Muscle layer of duodenum (tissue), 2 donors: ENCODE measurements around the gene PLEKHO2.
A peak's percentile ranks its signal among the peaks of the same experiment; 100 is the strongest.

Source experiments
- H3K27ac ChIP-seq: one replicate; pipeline ENCODE4 v1.7.0; 2013; ENCODE audit warnings: mild to moderate bottlenecking, low read length
- H3K27me3 ChIP-seq: one replicate; pipeline ENCODE4 v1.7.0; 2013; ENCODE audit warnings: low read depth, mild to moderate bottlenecking, control low read depth, low read length
- H3K36me3 ChIP-seq, 2 donors: one replicate each; pipeline ENCODE4 v1.7.0; 2013; ENCODE audit warnings: low read length in 2 of 2, control low read depth in 1 of 2, mild to moderate bottlenecking in 1 of 2; ENCODE audit not compliant: insufficient read depth in 2 of 2, control insufficient read depth in 1 of 2
- H3K4me1 ChIP-seq, 2 donors: one replicate each; pipeline ENCODE4 v1.7.0; 2013; ENCODE audit warnings: low read length in 2 of 2, mild to moderate bottlenecking in 2 of 2, control low read depth in 1 of 2, moderate library complexity in 1 of 2; ENCODE audit not compliant: insufficient read depth in 2 of 2, control insufficient read depth in 1 of 2
- H3K4me3 ChIP-seq, 2 donors: one replicate each; pipeline ENCODE4 v1.7.0; 2013; ENCODE audit warnings: low read length in 2 of 2, low read depth in 1 of 2, mild to moderate bottlenecking in 1 of 2
- H3K9me3 ChIP-seq, 2 donors: one replicate each; pipeline ENCODE4 v1.7.0; 2013; ENCODE audit warnings: low read length in 2 of 2, control low read depth in 1 of 2, mild to moderate bottlenecking in 1 of 2; ENCODE audit not compliant: control insufficient read depth in 1 of 2
- donor health status: healthy.

PLEKHO2 gene

DNA sequence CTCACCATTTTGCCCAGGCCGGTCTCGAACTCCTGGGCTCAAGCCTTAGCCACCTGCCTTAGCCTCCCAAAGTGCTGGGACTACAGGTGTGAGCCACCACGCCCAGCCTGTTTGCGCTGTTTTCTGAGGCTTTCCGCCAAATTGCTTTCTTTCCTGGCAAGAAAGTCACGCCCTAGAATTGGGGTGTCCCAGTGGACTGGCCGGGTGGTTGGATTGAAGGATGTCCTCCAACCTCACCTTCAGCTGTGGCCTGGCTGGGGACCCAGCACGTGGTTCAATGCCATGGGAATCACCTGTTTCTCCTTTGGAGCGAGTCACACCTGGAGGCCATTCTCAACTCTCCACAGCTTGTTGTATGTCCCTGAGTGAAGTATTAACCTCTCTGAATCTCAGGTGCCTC, 64.2 kb downstream of the PLEKHO2 start:
- Histone ChIP-seq H3K27me3 (no peaks in the 10 kb centered on the region), H3K9me3 (peaks cover 0 to 2% of the 10 kb centered on the region in 2 donors), H3K4me3 (peak overlapping the region in 1 of 2 donors; percentile 62), H3K27ac (no peak overlapping the region), H3K4me1 (peaks cover 0 to 2% of the 10 kb centered on the region in 2 donors), H3K36me3 (peaks cover 0 to 2% of the 10 kb centered on the region in 2 donors)

DNA sequence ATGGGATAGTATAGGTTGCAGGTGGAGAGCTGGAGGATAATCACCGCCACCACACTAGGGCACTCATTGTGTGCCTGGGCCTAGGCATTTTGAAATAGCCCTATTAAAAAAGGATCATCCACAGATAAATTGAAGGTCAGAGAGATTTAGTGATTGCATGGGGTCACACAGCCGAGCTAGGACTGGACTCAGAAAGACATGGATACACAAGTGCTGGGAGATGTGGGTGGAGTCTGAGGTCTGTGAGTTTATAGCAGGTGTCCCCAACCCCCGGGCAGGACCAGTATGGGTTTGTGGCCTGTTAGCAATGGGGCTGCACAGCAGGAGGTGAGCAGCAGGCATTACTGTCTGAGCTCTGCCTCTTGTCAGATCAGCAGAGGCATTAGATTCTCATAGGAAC, 64.7 kb downstream of the PLEKHO2 start:
- Histone ChIP-seq H3K4me3 (no peak overlapping the region), H3K27ac (no peak overlapping the region), H3K27me3 (no peaks in the 10 kb centered on the region), H3K4me1 (peaks cover 0 to 5% of the 10 kb centered on the region in 2 donors), H3K9me3 (no peaks in the 10 kb centered on the region), H3K36me3 (no peaks in the 10 kb centered on the region)

DNA sequence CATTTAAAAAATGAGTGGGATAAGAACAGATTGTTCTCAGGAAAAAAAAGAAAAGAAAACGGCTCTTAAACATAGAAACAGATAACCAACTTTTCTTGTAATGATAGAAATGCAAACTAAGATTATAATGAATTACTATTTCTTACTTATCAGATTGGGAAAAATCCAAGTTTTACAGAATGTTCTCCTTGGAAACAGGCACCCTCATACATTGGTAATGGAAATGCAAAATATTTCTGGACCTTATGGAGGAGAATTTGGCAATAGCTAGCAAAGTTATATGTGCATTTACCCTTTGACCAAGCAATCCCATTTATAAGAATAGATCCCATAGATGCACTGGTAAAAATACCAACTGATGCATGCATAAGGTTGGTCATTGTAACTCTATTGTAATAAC, 66.3 kb downstream of the PLEKHO2 start:
- Histone ChIP-seq H3K4me3 (no peak overlapping the region), H3K36me3 (no peaks in the 10 kb centered on the region), H3K4me1 (peaks cover 0 to 5% of the 10 kb centered on the region in 2 donors), H3K27ac (no peak overlapping the region), H3K9me3 (no peaks in the 10 kb centered on the region), H3K27me3 (no peaks in the 10 kb centered on the region)

DNA sequence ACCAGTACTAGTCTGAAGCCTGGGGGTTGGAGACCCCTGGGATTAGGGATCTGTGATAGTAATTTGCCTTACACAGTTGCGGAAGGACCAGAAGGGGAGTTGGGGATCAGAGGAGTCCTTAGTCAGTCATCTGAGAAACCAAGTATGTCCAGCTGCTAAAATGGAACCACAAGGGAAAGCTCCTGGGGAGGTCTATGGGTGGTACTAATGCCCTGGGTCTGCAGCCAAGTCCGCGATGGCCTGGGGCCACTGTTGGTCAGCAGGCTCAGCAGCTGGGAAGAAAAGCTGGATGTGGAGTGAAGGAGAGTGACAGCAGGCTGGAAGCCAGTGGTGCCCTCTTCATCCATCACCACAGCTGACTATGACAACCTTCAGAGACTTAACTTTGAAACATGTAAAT, 67.8 kb downstream of the PLEKHO2 start:
- H3K27me3 ChIP-seq, result no peaks in the 10 kb centered on the region
- H3K27ac ChIP-seq, result no peak overlapping the region
- peaks cover 0 to 5% of the 10 kb centered on the region in 2 donors for H3K4me1 ChIP-seq
- no peaks in the 10 kb centered on the region for H3K9me3 ChIP-seq
- H3K4me3 ChIP-seq, result no peak overlapping the region
- no peaks in the 10 kb centered on the region for H3K36me3 ChIP-seq

DNA sequence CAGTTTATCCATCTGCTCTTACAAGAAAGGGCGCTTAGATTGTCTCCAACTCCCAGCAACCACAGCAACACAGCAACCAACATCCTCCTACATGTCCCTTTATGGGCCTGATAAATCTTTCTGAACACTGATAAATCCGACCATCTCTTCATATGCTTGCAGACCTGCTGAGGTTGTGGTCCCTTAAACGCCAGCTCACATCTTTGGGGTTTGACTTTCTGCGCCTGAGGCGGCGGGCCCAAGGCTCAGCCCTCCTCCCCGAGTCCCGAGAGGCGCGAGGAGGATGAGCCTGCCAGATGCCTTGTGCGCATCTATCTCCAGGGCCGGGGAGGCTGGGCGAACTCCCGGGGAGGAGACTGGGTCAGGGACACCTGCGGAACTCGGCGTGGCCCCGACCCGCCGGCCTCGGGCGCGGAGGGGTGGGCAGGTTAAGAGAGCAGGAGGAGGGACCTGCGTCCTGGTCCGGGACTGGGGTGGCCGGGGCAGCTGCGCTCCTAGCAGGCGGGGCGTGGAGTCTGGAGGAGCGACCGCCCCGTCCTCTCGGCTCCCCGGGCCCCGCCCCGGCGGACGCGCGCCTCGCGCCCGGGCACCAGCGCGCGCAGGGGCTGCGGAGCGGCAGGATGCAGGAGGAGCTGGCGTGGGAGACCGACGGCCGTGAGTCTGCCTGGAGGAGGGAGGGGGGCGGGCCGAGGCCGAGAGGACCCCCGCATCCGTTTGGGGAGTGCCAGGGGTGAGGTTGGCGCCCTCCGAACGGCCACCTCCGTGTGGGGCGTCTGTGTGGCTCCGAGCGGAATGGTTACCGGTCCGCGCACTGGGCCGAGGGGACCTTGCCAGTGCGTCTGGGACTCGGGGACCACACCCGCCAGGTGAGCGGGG, 69.8 kb downstream of the PLEKHO2 start, which contains the start of gene ANKDD1A:
Gene ANKDD1A (plus strand): TSS at position 592 of the 876 bp plus-strand sequence. CDS start 29 bp downstream, at position 621.
- Histone ChIP-seq H3K4me3 (peak within 1 kb of the TSS; percentile 62 to 73), H3K9me3 (no peaks in the 10 kb centered on the region), H3K36me3 (no peaks in the 10 kb centered on the region), H3K27me3 (no peaks in the 10 kb centered on the region), H3K4me1 (peaks cover 0 to 5% of the 10 kb centered on the region in 2 donors), H3K27ac (no peak within 1 kb of the TSS)

DNA sequence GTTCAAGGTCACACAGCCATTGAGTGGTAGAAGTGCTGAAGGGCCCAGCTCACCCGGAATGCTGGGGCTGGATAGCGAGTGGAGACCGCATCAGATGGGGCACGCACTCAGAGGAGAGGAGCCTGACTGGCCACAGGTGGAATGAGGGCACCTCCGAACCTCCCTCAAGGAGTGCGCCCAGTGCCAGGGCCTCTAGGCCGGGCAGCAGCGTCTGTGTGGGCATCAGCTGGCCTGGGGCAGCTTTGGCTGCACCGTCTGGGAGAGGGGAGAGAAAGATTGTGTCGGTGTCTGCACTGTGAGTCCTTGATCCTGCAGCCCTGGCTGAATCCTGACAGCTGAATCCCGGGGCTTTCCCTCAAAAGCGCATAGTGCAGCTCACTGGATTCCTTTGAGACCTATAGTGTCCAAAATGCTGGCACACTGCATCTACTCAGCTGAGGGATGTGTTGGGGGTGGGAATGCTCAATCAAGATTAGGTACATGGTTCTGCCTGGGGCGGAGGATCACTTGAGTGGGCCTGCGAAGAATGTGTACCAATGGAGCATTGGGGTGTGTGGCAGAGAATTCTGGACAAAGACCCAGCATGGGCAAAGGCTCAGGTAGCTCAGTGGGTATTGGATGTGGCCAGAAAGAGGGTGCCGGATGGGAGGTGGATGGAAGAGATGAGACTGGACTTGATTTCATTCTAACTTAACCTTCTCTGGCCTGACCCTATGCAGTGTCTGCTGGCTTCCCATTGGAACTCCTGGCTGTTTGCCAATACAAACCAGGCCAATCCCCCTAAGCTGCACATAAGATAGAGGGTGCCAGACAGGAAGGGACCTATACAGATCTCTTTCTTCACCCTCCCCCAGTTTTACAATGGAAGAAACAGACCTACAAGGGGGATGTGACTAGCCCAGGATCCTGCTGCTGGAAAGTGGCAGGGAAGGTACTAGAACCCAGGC, 70.9 kb downstream of the PLEKHO2 start:
- Histone ChIP-seq H3K4me3 (peak overlapping the region; percentile 62 to 73), H3K27ac (no peak overlapping the region), H3K4me1 (peaks cover 0 to 5% of the 10 kb centered on the region in 2 donors), H3K27me3 (no peaks in the 10 kb centered on the region), H3K9me3 (no peaks in the 10 kb centered on the region), H3K36me3 (no peaks in the 10 kb centered on the region)

DNA sequence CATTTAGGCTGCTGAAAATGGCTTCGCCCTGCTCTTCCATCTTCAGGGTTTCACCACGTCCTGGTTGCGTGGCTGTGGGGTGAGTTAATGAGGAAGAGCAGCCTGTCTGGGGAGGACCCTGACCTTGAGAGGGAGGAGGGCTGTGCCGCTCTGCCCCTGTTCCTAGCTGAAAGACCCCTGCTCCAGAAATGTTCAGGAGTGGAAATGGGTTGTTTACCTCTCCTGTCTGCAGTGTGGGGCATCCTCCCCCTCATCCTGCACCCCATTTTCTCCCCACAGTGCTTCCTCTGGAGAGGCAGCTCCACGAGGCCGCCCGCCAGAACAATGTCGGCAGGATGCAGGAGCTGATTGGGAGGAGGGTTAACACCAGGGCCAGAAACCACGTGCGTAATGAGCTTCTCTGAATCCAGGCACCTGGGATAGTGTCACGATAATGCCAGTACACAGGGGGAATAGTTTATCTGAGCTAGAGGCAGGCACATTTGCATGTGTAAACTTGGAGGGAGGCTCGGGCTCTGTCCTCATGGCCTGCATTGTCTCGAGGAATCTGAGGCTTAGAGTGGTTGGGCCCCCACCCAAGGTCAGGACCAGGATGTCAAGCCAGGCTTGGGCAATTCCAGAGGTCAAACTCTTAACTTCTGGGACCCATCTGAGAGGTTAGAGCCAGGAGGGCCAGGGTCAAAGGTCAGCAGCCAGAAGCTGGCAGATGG, 74.0 kb downstream of the PLEKHO2 start:
- peaks cover 0 to 5% of the 10 kb centered on the region in 2 donors for H3K4me1 ChIP-seq
- no peak overlapping the region for H3K27ac ChIP-seq
- H3K9me3 ChIP-seq, result no peaks in the 10 kb centered on the region
- H3K4me3 ChIP-seq, result no peak overlapping the region
- H3K36me3 ChIP-seq, result no peaks in the 10 kb centered on the region
- H3K27me3 ChIP-seq, result no peaks in the 10 kb centered on the region

DNA sequence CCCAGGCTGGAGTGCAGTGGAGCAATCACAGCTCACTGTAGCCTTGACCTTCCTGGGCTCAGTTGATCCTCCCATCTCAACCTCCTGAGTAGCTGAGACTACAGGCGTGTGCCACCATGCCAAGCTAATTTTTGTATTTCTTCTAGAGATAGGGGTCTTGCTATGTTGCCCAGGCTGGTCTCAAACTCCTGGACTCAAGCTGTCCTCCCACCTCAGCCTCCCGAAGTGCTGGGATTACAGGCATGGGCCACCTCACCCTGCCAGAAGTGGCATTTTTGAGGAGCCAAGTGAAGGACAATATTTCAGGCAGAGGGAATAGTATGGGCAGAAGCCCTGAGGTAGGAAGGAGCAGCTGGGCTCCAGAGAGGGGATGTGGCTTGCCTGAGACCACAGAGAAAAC, 74.7 kb downstream of the PLEKHO2 start:
- H3K36me3 ChIP-seq, result no peaks in the 10 kb centered on the region
- no peaks in the 10 kb centered on the region for H3K4me1 ChIP-seq
- H3K27ac ChIP-seq, result no peak overlapping the region
- no peak overlapping the region for H3K4me3 ChIP-seq
- no peaks in the 10 kb centered on the region for H3K9me3 ChIP-seq
- no peaks in the 10 kb centered on the region for H3K27me3 ChIP-seq

DNA sequence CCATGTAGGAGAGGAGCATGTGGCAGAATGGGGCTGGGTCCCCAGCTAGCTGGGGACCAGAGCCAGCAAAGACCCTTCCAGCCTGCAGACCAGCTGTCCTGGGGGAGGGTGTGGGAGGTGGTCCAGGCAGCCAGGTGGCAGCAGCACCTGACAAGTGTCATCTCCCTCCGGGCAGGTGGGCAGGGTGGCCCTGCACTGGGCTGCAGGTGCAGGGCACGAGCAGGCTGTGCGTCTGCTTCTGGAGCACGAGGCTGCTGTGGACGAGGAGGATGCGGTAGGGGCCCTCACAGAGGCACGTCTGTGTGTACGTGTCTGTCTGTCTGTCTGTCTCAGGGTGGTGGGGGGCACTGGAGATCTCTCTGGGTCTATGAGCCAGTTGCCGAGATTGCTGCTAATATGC, 75.5 kb downstream of the PLEKHO2 start:
- no peak overlapping the region for H3K27ac ChIP-seq

More for the DNA sequence above, 75.5 kb downstream of the PLEKHO2 start:
- Histone ChIP-seq H3K27me3 (no peaks in the 10 kb centered on the region), H3K4me3 (no peak overlapping the region), H3K4me1 (peaks cover 0 to 4% of the 10 kb centered on the region in 2 donors), H3K36me3 (no peaks in the 10 kb centered on the region), H3K9me3 (no peaks in the 10 kb centered on the region)
